HG03469 (cell line): Measurements from ENCODE around the gene LRP3.

Experiments used
- ATAC-seq: cut with Tn5 transposase; IDR thresholded peaks from one replicate; pipeline ENCODE4 v1.9.1; 2021; ENCODE audit warnings: mild to moderate bottlenecking, moderate library complexity, moderate number of reproducible peaks; ENCODE audit not compliant: unreplicated experiment

LRP3 gene

GRCh38 chr19:33251076-33251475, 56.9 kb downstream of the LRP3 start:
- ATAC-seq = no peak

- ATAC-seq = no peak
These were observed 57.5 kb downstream of the LRP3 start for GRCh38 chr19:33251526-33252090.

DNA sequence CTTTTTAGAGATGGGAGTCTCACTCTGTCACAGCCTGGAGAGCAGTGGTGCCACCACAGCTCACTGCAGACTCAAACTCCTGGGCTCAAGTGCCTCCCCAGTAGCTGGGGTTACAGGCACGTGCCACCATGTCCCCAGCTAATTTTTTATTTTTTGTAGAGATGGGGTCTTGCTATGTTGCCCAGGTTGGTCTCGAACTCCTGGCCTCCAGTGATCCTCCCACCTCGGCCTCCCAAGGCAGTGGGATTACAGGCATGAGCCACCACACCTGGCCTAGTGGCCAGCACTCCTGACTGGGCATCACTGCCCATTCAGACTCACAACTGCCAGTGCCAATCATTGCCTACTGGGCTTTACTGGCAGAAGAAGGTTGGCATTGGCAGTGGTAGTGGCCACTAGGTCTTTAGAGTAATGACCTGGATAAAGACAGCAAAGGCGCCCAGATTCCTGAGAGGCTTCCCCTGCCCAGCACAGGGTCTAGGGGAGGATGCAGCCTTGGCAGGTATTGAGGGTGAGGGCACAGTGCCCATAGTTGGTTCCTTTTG, 58.4 kb downstream of the LRP3 start:
- ATAC-seq = no peak

GRCh38 chr19:33252971-33253370, 58.8 kb downstream of the LRP3 start:
- ATAC-seq = no peak

DNA sequence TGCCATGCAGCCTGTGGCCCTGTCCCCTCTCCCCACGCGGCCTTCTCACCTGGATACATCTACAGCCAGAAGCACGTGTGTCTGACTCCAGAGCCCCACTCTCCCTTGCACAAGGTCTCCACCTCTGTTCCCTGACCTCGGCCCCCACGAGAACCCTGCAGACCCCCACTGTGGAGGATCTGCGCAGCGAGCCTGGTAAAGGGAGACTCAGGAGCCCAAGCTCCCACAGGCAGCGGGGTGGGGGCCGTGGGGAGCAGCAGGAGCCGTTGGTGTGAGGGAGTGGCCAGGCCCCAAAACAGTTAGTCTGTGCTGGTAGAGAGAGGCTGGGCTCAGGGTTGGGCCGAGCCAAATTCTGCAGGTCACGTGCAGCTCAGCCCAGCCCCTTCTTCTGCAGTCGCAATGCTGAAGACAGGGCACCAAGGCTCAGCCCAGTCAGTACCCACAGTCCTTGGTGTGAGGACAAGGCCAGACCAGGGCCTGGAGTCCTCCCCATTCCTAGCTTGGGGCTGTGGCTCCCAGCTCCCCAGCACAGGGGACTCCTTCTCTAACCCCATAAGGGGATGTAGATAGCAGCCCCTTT, 60.2 kb downstream of the LRP3 start:
- no peak for ATAC-seq

GRCh38 chr19:33255781-33256180, 61.7 kb downstream of the LRP3 start:
- ATAC-seq = no peak

DNA sequence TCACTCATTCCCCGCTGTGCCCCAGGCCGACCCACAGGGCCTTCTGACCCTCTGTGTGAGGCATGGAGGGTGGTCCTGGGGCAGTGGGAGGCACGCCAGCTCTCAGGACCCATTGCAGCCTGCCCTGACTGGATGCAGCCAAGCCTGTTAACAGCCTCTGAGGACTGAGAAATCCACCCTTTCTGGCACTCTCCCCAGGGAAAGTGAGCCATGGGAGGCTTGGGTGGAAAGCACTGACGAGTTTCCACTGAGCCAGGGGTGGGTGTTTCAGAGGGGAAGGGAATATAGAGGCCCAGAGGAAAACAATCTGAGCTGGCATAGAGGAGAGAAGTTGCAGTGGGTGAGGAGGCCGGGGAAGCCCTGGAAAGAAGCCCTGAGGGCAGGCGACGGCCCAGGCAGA, 62.1 kb downstream of the LRP3 start:
- ATAC-seq = no peak

GRCh38 chr19:33257828-33258227, 63.7 kb downstream of the LRP3 start:
- no peak for ATAC-seq
